ENCODE measurements around the gene LSAMP.

DNA sequence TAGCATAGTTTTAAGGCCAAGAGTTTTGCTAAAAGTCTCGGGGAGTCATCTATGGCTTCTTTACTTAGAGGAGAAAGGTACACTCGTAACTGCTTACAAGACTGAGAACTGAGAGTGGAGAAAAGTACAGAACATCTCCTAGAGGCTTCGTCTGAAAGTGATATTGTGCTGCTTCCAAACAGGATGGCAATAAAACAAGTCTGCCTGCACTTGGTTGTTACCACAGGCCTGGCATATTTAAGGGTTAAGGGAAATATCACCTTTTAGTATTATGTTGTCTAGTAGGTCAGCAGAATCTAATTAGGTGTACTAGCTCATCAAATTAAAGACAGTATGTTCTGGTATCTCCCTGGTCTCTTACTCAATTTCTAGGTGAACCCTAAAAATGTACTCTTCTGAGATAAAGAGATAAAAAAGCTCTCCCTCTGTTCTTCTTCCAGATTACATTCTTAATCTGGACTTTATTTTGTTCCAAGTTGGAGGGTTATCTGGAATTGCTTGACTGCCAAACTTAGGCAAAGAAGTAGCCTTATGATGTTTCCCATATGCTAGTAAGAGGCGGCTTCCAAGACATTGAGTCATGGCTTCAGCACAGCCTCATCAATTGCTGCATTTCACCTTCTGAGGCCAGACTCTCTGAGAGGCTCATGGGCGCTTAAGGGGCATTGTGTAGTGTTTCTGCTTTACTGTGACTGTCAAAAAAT is 181.3 kb downstream of the LSAMP start:
- TF ChIP-seq, protein P1, sequence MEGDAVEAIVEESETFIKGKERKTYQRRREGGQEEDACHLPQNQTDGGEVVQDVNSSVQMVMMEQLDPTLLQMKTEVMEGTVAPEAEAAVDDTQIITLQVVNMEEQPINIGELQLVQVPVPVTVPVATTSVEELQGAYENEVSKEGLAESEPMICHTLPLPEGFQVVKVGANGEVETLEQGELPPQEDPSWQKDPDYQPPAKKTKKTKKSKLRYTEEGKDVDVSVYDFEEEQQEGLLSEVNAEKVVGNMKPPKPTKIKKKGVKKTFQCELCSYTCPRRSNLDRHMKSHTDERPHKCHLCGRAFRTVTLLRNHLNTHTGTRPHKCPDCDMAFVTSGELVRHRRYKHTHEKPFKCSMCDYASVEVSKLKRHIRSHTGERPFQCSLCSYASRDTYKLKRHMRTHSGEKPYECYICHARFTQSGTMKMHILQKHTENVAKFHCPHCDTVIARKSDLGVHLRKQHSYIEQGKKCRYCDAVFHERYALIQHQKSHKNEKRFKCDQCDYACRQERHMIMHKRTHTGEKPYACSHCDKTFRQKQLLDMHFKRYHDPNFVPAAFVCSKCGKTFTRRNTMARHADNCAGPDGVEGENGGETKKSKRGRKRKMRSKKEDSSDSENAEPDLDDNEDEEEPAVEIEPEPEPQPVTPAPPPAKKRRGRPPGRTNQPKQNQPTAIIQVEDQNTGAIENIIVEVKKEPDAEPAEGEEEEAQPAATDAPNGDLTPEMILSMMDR (conservative IDR thresholded peaks at IDR 0.05; ENCODE audit: low read depth in 2 of 2), result no peak
- TF ChIP-seq EZH2phosphoT487 (IDR thresholded peaks at IDR 0.05; ENCODE audit: unreplicated experiment) (no peak), EZH2 (IDR thresholded peaks at IDR 0.05; ENCODE audit: low read depth, unreplicated experiment) (no peak)
